NCI-H1930 (cell line): ENCODE results near the gene TIMM17A.
"Not testable (repeated sequence)": the region's sequence is repeated elsewhere in the genome, so short reads cannot be mapped to it uniquely, and the experiment has no call there.

Source experiments
- DNase-seq, 2 experiments: peaks; one replicate each; lab custom pipeline; 2025; lab: John Stamatoyannopoulos, UW

The TIMM17A gene

GRCh38 chr1:202016022-202016810, 60.9 kb downstream of the TIMM17A start:
- no peak for DNase-seq

GRCh38 chr1:202016811-202017748, 61.8 kb downstream of the TIMM17A start:
- no peak for DNase-seq

GRCh38 chr1:202017749-202018467, 62.6 kb downstream of the TIMM17A start:
- DNase-seq = no peak

- no peak for DNase-seq
These were observed 63.3 kb downstream of the TIMM17A start for GRCh38 chr1:202018468-202019234.

GRCh38 chr1:202019235-202019558, 63.9 kb downstream of the TIMM17A start:
- not testable (repeated sequence) for DNase-seq
